ENCODE data around the gene RD3L. TPM values are rescaled to one million over a fixed set of nuclear protein-coding genes. Genes with fewer than 3 reads are reported as not detected.

The RD3L gene
- polyA plus RNA-seq, 1 donor (not counting 4 experiments of a cell fraction or from before 2014, with no cell fraction given) = not detected

GRCh38 chr14:103910262-103910935, 31.9 kb downstream of the RD3L start:
- no peaks in the 10 kb centered on the region for H4K20me1 ChIP-seq (ENCODE audit: control insufficient read depth, extremely low read depth, insufficient read depth, low read length)
- H3K36me3 ChIP-seq (ENCODE audit: control insufficient read depth in 2 of 2, extremely low read depth in 1 of 2, insufficient read depth in 2 of 2, low read length in 2 of 2) = peaks cover 4 to 13% of the 10 kb centered on the region in 2 experiments
- DNase-seq (ENCODE audit: low read depth, low spot score) (peak; percentile 82), FAIRE-seq (peak; percentile 94)
- H3K27me3 ChIP-seq (ENCODE audit: control insufficient read depth, extremely low read depth, insufficient read depth, low read length) = no peaks in the 10 kb centered on the region
- no peaks in the 10 kb centered on the region for H3K79me2 ChIP-seq (ENCODE audit: control insufficient read depth, insufficient read depth, low read length)
- peak overlapping the region; percentile 39 for H3K4me2 ChIP-seq (ENCODE audit: control insufficient read depth, extremely low read depth, insufficient read depth, low read depth, low read length)
- dilution Hi-C loops (cut with MboI; ENCODE audit: extremely low pct_ligation_motif_present, low sequenced_read_pairs) = no loop called here
- no peaks in the 10 kb centered on the region for H3K9me3 ChIP-seq (ENCODE audit: control insufficient read depth, low read depth, low read length)
- peak overlapping the region; percentile 31 for H2AFZ ChIP-seq (ENCODE audit: control insufficient read depth, low read length)
- H3K9me1 ChIP-seq (ENCODE audit: control insufficient read depth, extremely low read depth, insufficient read depth, low read length) = no peaks in the 10 kb centered on the region
- H3K9ac ChIP-seq (ENCODE audit: control insufficient read depth, extremely low read depth, insufficient read depth, low read length) = peak overlapping the region; percentile 8
- H3K4me3 ChIP-seq (ENCODE audit: control insufficient read depth in 2 of 3, extremely low read depth in 1 of 3, insufficient read depth in 2 of 3, low read depth in 1 of 3, low read length in 3 of 3) = peak overlapping the region in 1 of 3 experiments; percentile 17
- peak overlapping the region; percentile 2 for H3K27ac ChIP-seq (ENCODE audit: control insufficient read depth, insufficient read depth, low read length)
- TF ChIP-seq CTCF (optimal IDR thresholded peaks at IDR 0.05 in 1 of 3, IDR thresholded peaks at IDR 0.05 in 1 of 3, conservative IDR thresholded peaks at IDR 0.05 in 1 of 3; ENCODE audit: extremely low read depth in 1 of 3, insufficient read depth in 2 of 3, low read length in 3 of 3) (peak; percentile 85 to 89 (median 86)), EZH2 (IDR thresholded peaks at IDR 0.05; ENCODE audit: low read length) (no peak)
- H3K4me1 ChIP-seq (ENCODE audit: control insufficient read depth, extremely low read depth, insufficient read depth, low read length) = peaks cover 6% of the 10 kb centered on the region

- Histone ChIP-seq H3K9me3 (ENCODE audit: control insufficient read depth, low read depth, low read length) (no peaks in the 10 kb centered on the region), H3K9ac (ENCODE audit: control insufficient read depth, extremely low read depth, insufficient read depth, low read length) (peak overlapping the region; percentile 8), H3K79me2 (ENCODE audit: control insufficient read depth, insufficient read depth, low read length) (no peaks in the 10 kb centered on the region), H3K27me3 (ENCODE audit: control insufficient read depth, extremely low read depth, insufficient read depth, low read length) (no peaks in the 10 kb centered on the region), H3K9me1 (ENCODE audit: control insufficient read depth, extremely low read depth, insufficient read depth, low read length) (no peaks in the 10 kb centered on the region), H3K4me3 (ENCODE audit: control insufficient read depth in 2 of 3, extremely low read depth in 1 of 3, insufficient read depth in 2 of 3, low read depth in 1 of 3, low read length in 3 of 3) (peak overlapping the region in 1 of 3 experiments; percentile 17), H3K4me2 (ENCODE audit: control insufficient read depth, extremely low read depth, insufficient read depth, low read depth, low read length) (peak overlapping the region; percentile 39), H2AFZ (ENCODE audit: control insufficient read depth, low read length) (peak overlapping the region; percentile 31), H4K20me1 (ENCODE audit: control insufficient read depth, extremely low read depth, insufficient read depth, low read length) (no peaks in the 10 kb centered on the region), H3K36me3 (ENCODE audit: control insufficient read depth in 2 of 2, extremely low read depth in 1 of 2, insufficient read depth in 2 of 2, low read length in 2 of 2) (peaks cover 4 to 13% of the 10 kb centered on the region in 2 experiments), H3K4me1 (ENCODE audit: control insufficient read depth, extremely low read depth, insufficient read depth, low read length) (peaks cover 6% of the 10 kb centered on the region), H3K27ac (ENCODE audit: control insufficient read depth, insufficient read depth, low read length) (peak overlapping the region; percentile 2)
- DNase-seq (ENCODE audit: low read depth, low spot score) (no peak), FAIRE-seq (no peak)
- TF ChIP-seq EZH2 (IDR thresholded peaks at IDR 0.05; ENCODE audit: low read length) = no peak
- TF ChIP-seq CTCF (optimal IDR thresholded peaks at IDR 0.05 in 1 of 3, IDR thresholded peaks at IDR 0.05 in 1 of 3, conservative IDR thresholded peaks at IDR 0.05 in 1 of 3; ENCODE audit: extremely low read depth in 1 of 3, insufficient read depth in 2 of 3, low read length in 3 of 3) = no peak
- dilution Hi-C loops (cut with MboI; ENCODE audit: extremely low pct_ligation_motif_present, low sequenced_read_pairs) = no loop called here
These were observed 32.6 kb downstream of the RD3L start for GRCh38 chr14:103909531-103910261.

Data from keratinocyte (primary cell).